ENCODE measurements around the gene BCL6B.

GRCh38 chr17:7063518-7064094 lies 40.8 kb downstream of the BCL6B start:
- TF ChIP-seq CTCF (IDR thresholded peaks at IDR 0.05; ENCODE audit: insufficient read depth, low read length, poor library complexity, severe bottlenecking): no peak
- TF ChIP-seq EZH2phosphoT487 (conservative IDR thresholded peaks at IDR 0.05; ENCODE audit: low read length): no peak
